Vagina (tissue), 2 donors: ENCODE measurements around the gene TNFRSF8. TPM values are rescaled to one million over a fixed set of nuclear protein-coding genes. Genes with fewer than 3 reads are reported as not detected.

Experiments used
- DNase-seq, 2 donors: peaks; one replicate each; pipeline ENCODE4 v3.0.0-alpha.2; 2017; ENCODE audit errors: extremely low spot score in 2 of 2
- H3K27ac ChIP-seq: fragments of 200-600 bp; sonication (generic); one replicate; pipeline ENCODE4 v1.5.1; 2019
- H3K27me3 ChIP-seq: fragments of 200-600 bp; sonication (generic); one replicate; pipeline ENCODE4 v1.5.1; 2019
- H3K36me3 ChIP-seq, 2 donors: fragments of 200-600 bp; sonication (generic); one replicate each; pipeline ENCODE4 v1.5.1; 2017 to 2019
- H3K4me1 ChIP-seq: fragments of 200-600 bp; sonication (generic); one replicate; pipeline ENCODE4 v1.5.1; 2019
- H3K4me3 ChIP-seq, 2 donors: fragments of 200-600 bp; sonication (generic); 1 replicate in 1 of 2; 2 replicates in 1 of 2; pipeline ENCODE4 v1.5.1; 2016 to 2019
- H3K9me3 ChIP-seq: fragments of 200-600 bp; sonication (generic); one replicate; pipeline ENCODE4 v1.5.1; 2019
- CTCF ChIP-seq, 3 experiments: fragments of 450-650 bp in 2 of 3; fragments of 200-600 bp in 1 of 3; sonication (generic) in 1 of 3; IDR thresholded peaks; one replicate each; pipeline ENCODE4 v1.5.1; 2017 to 2019; ENCODE audit warnings: antibody characterized with exemption in 3 of 3, mild to moderate bottlenecking in 2 of 3, moderate library complexity in 2 of 3
- POLR2A ChIP-seq, 2 donors: fragments of 450-650 bp; IDR thresholded peaks; one replicate each; pipeline ENCODE4 v1.6.1; 2017; ENCODE audit warnings: antibody characterized with exemption in 2 of 2, mild to moderate bottlenecking in 2 of 2, moderate library complexity in 2 of 2
- POLR2AphosphoS5 ChIP-seq, 2 donors: sonication (generic); formaldehyde crosslinking; IDR thresholded peaks; one replicate each; pipeline ENCODE4 v1.9.0; 2017; ENCODE audit warnings: antibody characterized with exemption in 2 of 2, mild to moderate bottlenecking in 2 of 2, low read depth in 1 of 2; ENCODE audit not compliant: insufficient read depth in 1 of 2
- intact Hi-C: fragments of 100-400 bp; cut with DNase I; formaldehyde crosslinking; loops from one replicate; pipeline ENCODE4 v1.15.1; 2023
- total RNA-seq: library from RNA; depleted of rRNA; stranded (reverse); fragments of >200 nt; gene quantifications from one replicate; pipeline ENCODE4 v1.2.3, GENCODE V29; 2016

Gene TNFRSF8
- total RNA-seq, 1 donor from 2014 or later, result 1.2 TPM

- H3K9me3 ChIP-seq, result no peaks in the 10 kb centered on the region
Measured at GRCh38 chr1:12157366-12158231, 94.5 kb downstream of the TNFRSF8 start.

GRCh38 chr1:12158357-12159092 lies 95.4 kb downstream of the TNFRSF8 start:
- Histone ChIP-seq H3K36me3 (no peaks in the 10 kb centered on the region), H3K27me3 (no peaks in the 10 kb centered on the region), H3K9me3 (no peaks in the 10 kb centered on the region), H3K27ac (no peak overlapping the region), H3K4me1 (peaks cover 23% of the 10 kb centered on the region), H3K4me3 (no peak overlapping the region)
- no peak for DNase-seq
- no peak for TF ChIP-seq CTCF (IDR thresholded peaks at IDR 0.05)
- no peak for TF ChIP-seq POLR2A (IDR thresholded peaks at IDR 0.05)
- TF ChIP-seq POLR2AphosphoS5 (IDR thresholded peaks at IDR 0.05; ENCODE audit: insufficient read depth in 1 of 2, low read depth in 1 of 2), result no peak
- intact Hi-C loops, result no loop called here

More at GRCh38 chr1:12157366-12158231, 94.5 kb downstream of the TNFRSF8 start:
- Histone ChIP-seq H3K36me3 (no peaks in the 10 kb centered on the region), H3K27ac (no peak overlapping the region), H3K4me1 (peaks cover 27% of the 10 kb centered on the region), H3K4me3 (no peak overlapping the region), H3K27me3 (no peaks in the 10 kb centered on the region)
- intact Hi-C loops, result no loop called here
- TF ChIP-seq CTCF (IDR thresholded peaks at IDR 0.05) (no peak), POLR2AphosphoS5 (IDR thresholded peaks at IDR 0.05; ENCODE audit: insufficient read depth in 1 of 2, low read depth in 1 of 2) (no peak), POLR2A (IDR thresholded peaks at IDR 0.05) (no peak)
- DNase-seq, result no peak

GRCh38 chr1:12159816-12160215 lies 96.7 kb downstream of the TNFRSF8 start:
- Histone ChIP-seq H3K4me3 (no peak overlapping the region), H3K27ac (no peak overlapping the region), H3K27me3 (no peaks in the 10 kb centered on the region), H3K9me3 (no peaks in the 10 kb centered on the region), H3K36me3 (no peaks in the 10 kb centered on the region), H3K4me1 (peaks cover 20% of the 10 kb centered on the region)
- intact Hi-C loops, result no loop called here
- TF ChIP-seq POLR2A (IDR thresholded peaks at IDR 0.05), result no peak
- TF ChIP-seq POLR2AphosphoS5 (IDR thresholded peaks at IDR 0.05; ENCODE audit: insufficient read depth in 1 of 2, low read depth in 1 of 2), result no peak
- TF ChIP-seq CTCF (IDR thresholded peaks at IDR 0.05), result no peak
- DNase-seq, result no peak

- Histone ChIP-seq H3K27me3 (no peaks in the 10 kb centered on the region), H3K27ac (peak overlapping the region; percentile 72), H3K4me1 (peaks cover 22% of the 10 kb centered on the region), H3K9me3 (no peaks in the 10 kb centered on the region), H3K36me3 (no peaks in the 10 kb centered on the region), H3K4me3 (no peak overlapping the region)
- intact Hi-C loops, result no loop called here
- TF ChIP-seq POLR2AphosphoS5 (IDR thresholded peaks at IDR 0.05; ENCODE audit: insufficient read depth in 1 of 2, low read depth in 1 of 2) (no peak), CTCF (IDR thresholded peaks at IDR 0.05) (no peak), POLR2A (IDR thresholded peaks at IDR 0.05) (no peak)
- DNase-seq, result no peak
Measured at GRCh38 chr1:12161324-12161661, 98.2 kb downstream of the TNFRSF8 start.
